Gastrocnemius medialis (tissue), 4 donors: ENCODE data around the gene CHAF1B. TPM values are rescaled to one million over a fixed set of nuclear protein-coding genes. Genes with fewer than 3 reads are reported as not detected.

ENCODE experiments used
- ATAC-seq, 2 donors: fragments of 150-250 bp; one replicate each; pipeline ENCODE4 v1.9.1; 2016
- DNase-seq, 2 donors: peaks; one replicate each; pipeline ENCODE4 v3.0.0-alpha.2; 2019
- H3K27ac ChIP-seq, 4 donors: fragments of 200-600 bp; sonication (generic); 1 replicate in 1 of 4; 2 replicates in 3 of 4; pipeline ENCODE4 v1.5.1; 2016 to 2018; ENCODE audit warnings: mild to moderate bottlenecking in 2 of 4, moderate library complexity in 1 of 4
- H3K27me3 ChIP-seq, 3 donors: fragments of 200-600 bp; sonication (generic) in 2 of 3; 1 replicate in 1 of 3; 2 replicates in 2 of 3; pipeline versions ENCODE4 v1.5.1 to v1.6.0; 2016 to 2019; ENCODE audit warnings: mild to moderate bottlenecking in 1 of 3, moderate library complexity in 1 of 3
- H3K36me3 ChIP-seq, 2 donors: fragments of 200-600 bp; sonication (generic) in 1 of 2; one replicate each; pipeline ENCODE4 v1.5.1; 2017 to 2018
- H3K4me1 ChIP-seq, 2 donors: fragments of 200-600 bp; sonication (generic) in 1 of 2; one replicate each; pipeline ENCODE4 v1.5.1; 2016 to 2017; ENCODE audit warnings: mild to moderate bottlenecking in 2 of 2
- H3K4me3 ChIP-seq, 4 donors: fragments of 200-600 bp; sonication (generic) in 3 of 4; 1 replicate in 1 of 4; 2 replicates in 3 of 4; pipeline ENCODE4 v1.5.1; 2016 to 2019; ENCODE audit warnings: mild to moderate bottlenecking in 2 of 4
- H3K9me3 ChIP-seq, 3 donors: fragments of 200-600 bp; sonication (generic) in 2 of 3; 1 replicate in 1 of 3; 2 replicates in 2 of 3; pipeline ENCODE4 v1.5.1; 2016 to 2019
- POLR2A ChIP-seq, 2 donors: fragments of 450-650 bp; IDR thresholded peaks; one replicate each; pipeline ENCODE4 v1.6.1; 2017; ENCODE audit warnings: antibody characterized with exemption in 2 of 2, mild to moderate bottlenecking in 2 of 2, moderate library complexity in 2 of 2
- in situ Hi-C, 4 donors: fragments of 200-750 bp; cut with MboI; loops; one replicate each; pipeline versions ENCODE4 v1.15.0 to v1.8.0; 2017; ENCODE audit warnings: low sequenced_read_pairs in 4 of 4
- intact Hi-C: fragments of 100-400 bp; cut with DNase I; formaldehyde crosslinking; loops from one replicate; pipeline ENCODE4 v1.15.1; 2023; ENCODE audit warnings: low total_unique reads
- total RNA-seq, 4 donors: library from RNA; depleted of rRNA; stranded (reverse); fragments of >200 nt; gene quantifications; one replicate each; pipeline versions ENCODE4 v1.1.0 to v1.2.3, GENCODE V29; 2016
- TF ChIP-seq, protein P1 (sequence below), 5 experiments: fragments of 450-650 bp in 3 of 5; fragments of 200-600 bp in 2 of 5; sonication (generic) in 2 of 5; IDR thresholded peaks in 4 of 5; conservative IDR thresholded peaks in 1 of 5; 1 replicate in 4 of 5; 2 replicates in 1 of 5; pipeline ENCODE4 v1.5.1; 2016 to 2019; ENCODE audit warnings: antibody characterized with exemption in 5 of 5, mild to moderate bottlenecking in 3 of 5, moderate library complexity in 3 of 5

The CHAF1B gene
- total RNA-seq, 4 donors from 2014 or later, result 2.5 to 20.2 (median 7.4) TPM

DNA sequence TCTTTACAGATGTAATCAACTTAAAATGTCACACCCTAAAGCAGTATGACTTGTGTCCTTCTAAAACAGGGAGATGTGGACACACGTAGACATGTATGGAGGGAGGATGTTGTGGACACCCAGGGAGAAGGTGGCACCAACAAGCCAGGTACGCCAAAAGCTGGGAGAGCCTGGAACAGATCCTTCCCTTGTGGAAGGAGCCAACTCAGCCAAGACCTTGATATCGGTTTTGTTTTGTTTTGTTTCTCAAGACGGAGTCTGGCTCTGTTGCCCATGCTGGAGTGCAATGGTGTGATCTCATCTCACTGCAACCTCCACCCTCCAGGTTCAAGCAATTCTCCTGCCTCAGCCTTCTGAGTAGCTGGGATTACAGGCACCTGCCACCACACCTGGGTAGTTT lies 45.6 kb downstream of the CHAF1B start:
- peak overlapping the region; percentile 96 to 99 (median 97) for H3K27ac ChIP-seq
- peak overlapping the region; percentile 56 to 62 (median 58) for H3K4me3 ChIP-seq

DNA sequence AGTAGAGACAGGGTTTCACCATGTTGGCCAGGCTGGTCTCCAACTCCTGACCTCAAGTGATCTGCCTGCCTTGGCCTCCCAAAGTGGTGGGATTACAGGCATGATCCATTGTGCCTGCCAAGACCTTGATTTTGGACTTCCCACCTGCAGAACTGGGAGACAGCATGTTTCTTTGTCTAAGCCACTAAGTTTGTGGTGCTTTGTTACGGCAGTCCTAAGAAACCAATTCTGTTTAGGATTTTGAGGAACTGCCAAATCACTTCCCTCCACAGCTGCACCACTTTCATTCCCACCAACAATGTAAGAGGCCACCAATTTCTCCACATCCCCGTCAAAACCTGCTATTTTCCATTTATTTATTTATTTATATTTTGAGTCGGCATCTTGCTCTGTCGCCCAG lies 46.1 kb downstream of the CHAF1B start:
- no peak for DNase-seq
- ATAC-seq, result no peak
- peaks cover 28 to 29% of the 10 kb centered on the region in 2 donors for H3K4me1 ChIP-seq
- no peaks in the 10 kb centered on the region for H3K27me3 ChIP-seq
- no peaks in the 10 kb centered on the region for H3K36me3 ChIP-seq
- no peaks in the 10 kb centered on the region for H3K9me3 ChIP-seq
- in situ Hi-C loops, result no loop called here
- peak overlapping the region in 3 of 4 donors; percentile 56 to 62 (median 57) for H3K4me3 ChIP-seq
- intact Hi-C loops, result loop anchor here (5.0 kb wide), 1 partner anchor 551 kb away; no protein-coding TSS in a partner anchor
- TF ChIP-seq POLR2A (IDR thresholded peaks at IDR 0.05), result no peak
- TF ChIP-seq, protein P1, sequence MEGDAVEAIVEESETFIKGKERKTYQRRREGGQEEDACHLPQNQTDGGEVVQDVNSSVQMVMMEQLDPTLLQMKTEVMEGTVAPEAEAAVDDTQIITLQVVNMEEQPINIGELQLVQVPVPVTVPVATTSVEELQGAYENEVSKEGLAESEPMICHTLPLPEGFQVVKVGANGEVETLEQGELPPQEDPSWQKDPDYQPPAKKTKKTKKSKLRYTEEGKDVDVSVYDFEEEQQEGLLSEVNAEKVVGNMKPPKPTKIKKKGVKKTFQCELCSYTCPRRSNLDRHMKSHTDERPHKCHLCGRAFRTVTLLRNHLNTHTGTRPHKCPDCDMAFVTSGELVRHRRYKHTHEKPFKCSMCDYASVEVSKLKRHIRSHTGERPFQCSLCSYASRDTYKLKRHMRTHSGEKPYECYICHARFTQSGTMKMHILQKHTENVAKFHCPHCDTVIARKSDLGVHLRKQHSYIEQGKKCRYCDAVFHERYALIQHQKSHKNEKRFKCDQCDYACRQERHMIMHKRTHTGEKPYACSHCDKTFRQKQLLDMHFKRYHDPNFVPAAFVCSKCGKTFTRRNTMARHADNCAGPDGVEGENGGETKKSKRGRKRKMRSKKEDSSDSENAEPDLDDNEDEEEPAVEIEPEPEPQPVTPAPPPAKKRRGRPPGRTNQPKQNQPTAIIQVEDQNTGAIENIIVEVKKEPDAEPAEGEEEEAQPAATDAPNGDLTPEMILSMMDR (IDR thresholded peaks at IDR 0.05 in 4 of 5, conservative IDR thresholded peaks at IDR 0.05 in 1 of 5), result no peak
- H3K27ac ChIP-seq, result peak overlapping the region; percentile 96 to 99 (median 97)

More for the DNA sequence above, 45.6 kb downstream of the CHAF1B start:
- Histone ChIP-seq H3K9me3 (no peaks in the 10 kb centered on the region), H3K36me3 (no peaks in the 10 kb centered on the region), H3K4me1 (peaks cover 28 to 29% of the 10 kb centered on the region in 2 donors), H3K27me3 (no peaks in the 10 kb centered on the region)
- in situ Hi-C loops, result no loop called here
- TF ChIP-seq POLR2A (IDR thresholded peaks at IDR 0.05), result no peak
- TF ChIP-seq, protein P1 (IDR thresholded peaks at IDR 0.05 in 4 of 5, conservative IDR thresholded peaks at IDR 0.05 in 1 of 5), result no peak
- ATAC-seq, result peak; percentile 4 to 24
- peak in 1 of 2 donors; percentile 54 for DNase-seq
- intact Hi-C loops, result loop anchor here (1.0 to 5.0 kb wide), 4 partner anchors 36 to 551 kb away; partner anchors contain the start of gene MORC3

DNA sequence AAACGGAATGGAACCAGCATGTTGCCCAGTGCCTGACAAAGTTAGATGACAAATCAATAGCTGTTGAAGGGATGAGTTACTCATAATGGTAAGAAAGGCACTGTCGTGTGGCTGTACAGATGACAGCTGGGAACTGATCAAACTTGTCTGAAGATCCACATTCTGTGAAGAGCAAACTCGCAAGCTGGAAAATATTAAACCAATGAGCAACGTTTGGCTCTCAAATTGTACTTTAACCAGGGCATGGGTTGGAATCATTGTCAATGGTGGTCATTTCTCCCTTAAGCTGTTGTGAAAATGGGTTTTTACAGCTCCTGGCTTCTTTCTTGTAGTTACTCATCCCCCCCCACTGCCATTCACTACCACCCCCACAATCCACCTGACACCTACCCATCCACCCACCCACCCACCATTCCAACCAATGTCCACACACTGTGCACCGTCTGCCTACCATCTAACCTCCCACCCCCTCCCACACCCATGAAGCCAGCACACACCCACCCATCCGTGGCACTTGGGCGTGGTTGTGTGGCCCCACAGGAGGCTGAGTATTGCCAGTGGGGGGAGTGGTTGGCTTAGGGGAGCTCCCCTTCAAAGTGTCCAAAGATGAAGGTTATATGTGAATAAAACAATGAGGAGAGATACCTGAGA lies 48.0 kb downstream of the CHAF1B start:
- H3K9me3 ChIP-seq, result no peaks in the 10 kb centered on the region
- H3K4me3 ChIP-seq, result no peak overlapping the region
- DNase-seq (no peak), ATAC-seq (no peak)
- no peaks in the 10 kb centered on the region for H3K36me3 ChIP-seq
- H3K27ac ChIP-seq, result peak overlapping the region in 2 of 4 donors; percentile 16 to 99
- no peaks in the 10 kb centered on the region for H3K27me3 ChIP-seq
- peaks cover 28 to 29% of the 10 kb centered on the region in 2 donors for H3K4me1 ChIP-seq
- TF ChIP-seq POLR2A (IDR thresholded peaks at IDR 0.05), result no peak
- TF ChIP-seq, protein P1 (IDR thresholded peaks at IDR 0.05 in 4 of 5, conservative IDR thresholded peaks at IDR 0.05 in 1 of 5), result no peak
- in situ Hi-C loops (no loop called here), intact Hi-C loops (loop anchor here (5.0 kb wide), 1 partner anchor 549 kb away; no protein-coding TSS in a partner anchor)

DNA sequence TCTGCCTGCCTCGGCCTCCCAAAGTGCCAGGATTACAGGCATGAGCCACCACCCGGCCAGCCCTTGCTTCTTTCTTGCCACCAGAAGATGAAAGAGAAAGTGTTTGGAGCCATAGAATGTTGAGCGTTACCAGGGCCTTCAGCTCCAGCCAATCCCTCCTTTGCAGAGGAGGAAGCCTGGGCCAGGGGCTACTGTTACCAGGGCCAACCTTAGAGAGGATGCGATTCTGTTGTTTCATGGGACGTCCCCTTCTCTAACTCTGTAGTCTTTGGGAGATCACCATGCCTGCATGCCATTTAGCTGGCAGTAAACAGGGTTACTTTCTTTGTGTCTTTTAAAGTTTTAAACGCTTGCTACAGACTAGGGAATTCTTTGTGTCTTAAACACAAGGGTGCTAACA lies 49.0 kb downstream of the CHAF1B start:
- no peak for DNase-seq
- in situ Hi-C loops, result no loop called here
- H3K9me3 ChIP-seq, result no peaks in the 10 kb centered on the region
- H3K4me3 ChIP-seq, result no peak overlapping the region
- no peak for ATAC-seq
- no peaks in the 10 kb centered on the region for H3K27me3 ChIP-seq
- no peaks in the 10 kb centered on the region for H3K36me3 ChIP-seq
- no peak for TF ChIP-seq POLR2A (IDR thresholded peaks at IDR 0.05)
- TF ChIP-seq, protein P1 (IDR thresholded peaks at IDR 0.05 in 4 of 5, conservative IDR thresholded peaks at IDR 0.05 in 1 of 5), result no peak
- H3K27ac ChIP-seq, result no peak overlapping the region
- H3K4me1 ChIP-seq, result peaks cover 20% of the 10 kb centered on the region in 2 donors
- intact Hi-C loops, result loop anchor here (5.0 kb wide), 1 partner anchor 548 kb away; no protein-coding TSS in a partner anchor
